ENCODE measurements around the gene FRMD1.

FRMD1 gene

GRCh38 chr6:168075787-168076202, 3.2 kb downstream of the FRMD1 start:
- no peak for DNase-seq

DNA sequence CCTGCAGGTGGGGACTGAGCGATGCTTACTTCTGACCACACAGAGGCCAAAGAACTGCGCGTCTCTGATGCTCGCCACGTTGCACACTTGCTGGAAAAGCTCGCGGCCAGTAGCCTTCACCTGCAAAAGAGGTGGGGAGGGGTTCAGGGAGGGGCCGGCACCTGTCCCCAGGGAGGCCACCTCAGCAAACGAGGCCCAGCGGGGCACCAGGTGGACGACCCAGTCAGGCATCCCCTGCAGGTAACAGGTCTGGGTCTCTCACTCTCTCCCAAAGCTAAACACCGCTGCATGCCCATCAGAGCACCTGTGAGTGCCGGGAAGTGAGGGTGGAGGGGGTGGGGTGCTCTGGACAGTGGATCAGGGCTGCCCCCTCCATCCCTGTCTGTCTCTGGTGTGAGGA, 3.8 kb downstream of the FRMD1 start:
- DNase-seq, result no peak

- DNase-seq, result no peak
These were observed 4.9 kb downstream of the FRMD1 start for GRCh38 chr6:168073937-168074730.

- DNase-seq, result no peak
These were observed 6.3 kb downstream of the FRMD1 start for GRCh38 chr6:168072730-168073129.

DNA sequence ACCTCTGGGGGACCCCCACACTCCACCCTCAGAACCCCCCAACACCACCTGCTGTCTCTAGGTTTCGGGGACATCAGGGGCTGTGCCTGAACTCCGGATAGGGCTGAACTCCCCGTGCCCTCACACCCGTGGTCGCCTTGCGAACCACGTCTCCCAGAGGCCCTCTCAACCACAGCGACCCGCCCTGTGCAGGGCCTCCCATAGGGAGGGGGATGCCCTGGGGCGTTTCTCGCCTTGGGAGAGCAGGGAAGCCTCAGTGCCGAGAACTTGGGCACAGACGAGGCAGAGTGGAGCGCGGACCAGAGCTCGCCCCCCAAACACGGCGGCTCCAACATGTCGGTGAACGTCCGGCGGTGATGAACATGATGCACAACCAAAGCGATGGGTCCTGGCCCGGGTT, 6.8 kb downstream of the FRMD1 start:
- DNase-seq, result no peak

GRCh38 chr6:168071620-168072019, 7.4 kb downstream of the FRMD1 start:
- no peak for DNase-seq

- DNase-seq, result no peak
These were observed 8.2 kb downstream of the FRMD1 start for GRCh38 chr6:168070804-168071203.

DNA sequence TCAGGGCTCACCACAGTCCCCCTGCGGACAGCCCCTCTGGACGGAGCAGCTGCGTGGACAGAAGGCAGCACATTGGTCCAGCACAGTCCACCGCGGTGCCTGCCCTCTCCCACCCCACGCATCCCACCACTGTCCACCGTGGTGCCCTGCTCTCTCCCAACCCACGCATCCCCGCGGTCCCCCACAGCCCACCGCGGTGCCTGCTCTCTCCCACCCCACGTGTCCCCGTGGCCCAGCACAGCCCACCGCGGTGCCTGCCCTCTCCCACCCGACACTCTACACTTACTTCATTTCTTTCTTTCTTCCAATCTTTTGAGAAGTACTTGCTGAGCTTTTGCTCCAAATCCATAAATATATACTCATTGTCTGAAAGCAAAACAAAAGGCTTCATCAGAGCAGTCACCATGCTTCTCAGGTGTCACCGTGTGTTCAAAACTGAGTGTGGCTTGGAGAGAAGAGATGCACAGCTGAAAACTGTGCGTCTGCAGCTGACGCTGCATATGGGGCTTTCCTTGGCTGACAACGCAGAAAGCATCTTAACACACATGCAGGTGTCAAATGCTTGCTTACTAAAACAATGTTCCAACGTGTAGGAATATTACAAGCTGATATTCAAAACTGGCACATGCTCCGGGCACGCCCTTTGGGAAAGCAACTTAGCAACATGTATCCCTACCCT, 11.8 kb downstream of the FRMD1 start:
- DNase-seq, result no peak

DNA sequence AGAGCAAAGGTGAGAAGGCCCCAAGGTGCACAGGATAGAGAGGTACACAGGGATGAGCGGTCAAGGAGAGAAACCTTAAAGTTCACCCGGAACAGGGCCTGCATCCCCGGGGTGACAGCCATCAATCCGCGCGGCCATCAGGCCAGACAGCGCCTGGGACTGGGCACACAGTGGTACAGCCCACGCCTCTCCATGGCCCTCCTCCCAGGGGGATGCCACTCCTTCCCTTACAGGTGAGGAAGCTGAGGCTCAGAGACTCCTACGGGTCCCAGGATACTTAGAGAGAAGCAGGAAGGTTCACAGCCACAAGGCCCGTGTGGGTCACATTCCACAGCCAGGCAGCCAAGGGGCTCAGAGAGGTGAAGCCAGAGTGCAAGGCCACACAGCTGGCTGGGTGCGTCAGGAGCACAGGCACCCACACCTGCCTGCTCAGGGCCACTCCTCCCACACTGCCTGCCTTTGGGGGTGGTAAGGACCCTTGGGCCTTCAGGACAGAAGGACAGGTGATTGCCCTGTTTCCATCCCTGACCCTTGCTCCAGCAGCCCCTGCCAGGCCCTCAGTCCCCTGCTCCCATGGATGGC, 14.7 kb downstream of the FRMD1 start:
- DNase-seq, result no peak

GRCh38 chr6:168063431-168063830, 15.6 kb downstream of the FRMD1 start:
- no peak for DNase-seq

GRCh38 chr6:168062346-168063289, 16.4 kb downstream of the FRMD1 start:
- no peak for DNase-seq

DNA sequence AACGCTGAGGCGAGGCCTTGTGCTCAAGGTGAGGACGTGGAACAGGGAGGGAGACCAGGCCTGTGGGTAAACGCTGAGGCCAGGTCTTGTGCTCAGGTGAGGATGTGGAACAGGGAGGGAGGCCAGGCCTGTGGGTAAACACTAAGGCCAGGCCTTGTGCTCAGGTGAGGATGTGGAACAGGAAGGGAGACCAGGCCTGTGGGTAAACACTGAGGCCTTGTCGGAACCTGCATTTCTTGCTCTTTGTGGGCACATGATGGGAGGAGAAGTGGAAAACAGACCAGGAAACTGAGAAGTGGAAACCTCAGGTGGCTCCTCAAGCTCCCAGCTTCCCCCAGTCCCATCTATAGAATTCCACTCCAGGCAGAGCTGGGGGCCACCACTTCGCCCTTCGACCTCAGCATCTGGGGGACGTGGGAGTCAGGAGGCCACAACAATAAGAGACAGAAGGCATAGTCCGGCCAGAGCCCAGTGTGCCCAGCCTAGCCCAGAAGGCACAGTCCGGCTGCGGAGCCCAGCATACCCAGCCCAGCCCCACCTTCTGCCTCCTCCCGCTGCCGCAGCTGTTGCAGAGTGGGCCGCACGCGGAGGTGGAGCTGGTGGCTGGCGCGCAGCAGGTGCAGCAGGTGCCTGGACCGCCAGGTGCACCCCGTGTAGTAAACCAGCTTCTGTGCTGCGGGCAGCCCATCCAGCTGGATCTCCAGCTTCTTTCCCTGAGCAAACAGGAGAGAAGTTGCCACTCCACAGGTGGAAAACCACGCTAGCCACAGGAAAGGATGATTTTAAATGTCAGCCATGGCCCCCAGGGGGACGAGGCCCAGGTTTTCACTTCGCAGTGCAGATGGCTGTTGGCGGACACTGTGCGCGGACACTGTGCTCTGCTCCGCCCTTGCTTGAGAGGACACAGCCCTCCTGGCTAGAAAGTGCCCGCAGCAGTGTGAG, 17.5 kb downstream of the FRMD1 start:
- no peak for DNase-seq

GRCh38 chr6:168060521-168060931, 18.5 kb downstream of the FRMD1 start:
- no peak for DNase-seq

GRCh38 chr6:168058691-168059551, 20.1 kb downstream of the FRMD1 start:
- no peak for DNase-seq

DNA sequence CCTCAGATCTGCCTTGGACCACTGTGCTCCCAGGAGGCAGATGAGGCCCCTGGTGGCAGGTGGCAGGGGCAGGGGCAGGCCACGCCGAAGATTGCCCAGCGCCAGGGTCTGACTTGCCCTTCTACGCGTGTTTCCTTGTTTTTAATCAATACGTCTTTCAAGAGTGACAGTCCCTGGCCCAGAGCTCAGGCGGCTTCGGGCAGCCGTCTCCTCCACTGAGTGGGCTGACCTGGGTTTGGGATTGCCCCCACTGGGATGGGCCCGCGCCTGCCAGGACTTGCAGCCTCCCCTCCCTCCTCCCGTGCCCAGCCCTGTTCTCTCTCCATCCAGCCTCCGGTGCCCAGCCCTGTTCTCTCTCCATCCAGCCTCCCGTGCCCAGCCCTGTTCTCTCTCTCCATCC, 21.2 kb downstream of the FRMD1 start:
- no peak for DNase-seq

GRCh38 chr6:168056892-168057527, 22.0 kb downstream of the FRMD1 start:
- no peak for DNase-seq

DNA sequence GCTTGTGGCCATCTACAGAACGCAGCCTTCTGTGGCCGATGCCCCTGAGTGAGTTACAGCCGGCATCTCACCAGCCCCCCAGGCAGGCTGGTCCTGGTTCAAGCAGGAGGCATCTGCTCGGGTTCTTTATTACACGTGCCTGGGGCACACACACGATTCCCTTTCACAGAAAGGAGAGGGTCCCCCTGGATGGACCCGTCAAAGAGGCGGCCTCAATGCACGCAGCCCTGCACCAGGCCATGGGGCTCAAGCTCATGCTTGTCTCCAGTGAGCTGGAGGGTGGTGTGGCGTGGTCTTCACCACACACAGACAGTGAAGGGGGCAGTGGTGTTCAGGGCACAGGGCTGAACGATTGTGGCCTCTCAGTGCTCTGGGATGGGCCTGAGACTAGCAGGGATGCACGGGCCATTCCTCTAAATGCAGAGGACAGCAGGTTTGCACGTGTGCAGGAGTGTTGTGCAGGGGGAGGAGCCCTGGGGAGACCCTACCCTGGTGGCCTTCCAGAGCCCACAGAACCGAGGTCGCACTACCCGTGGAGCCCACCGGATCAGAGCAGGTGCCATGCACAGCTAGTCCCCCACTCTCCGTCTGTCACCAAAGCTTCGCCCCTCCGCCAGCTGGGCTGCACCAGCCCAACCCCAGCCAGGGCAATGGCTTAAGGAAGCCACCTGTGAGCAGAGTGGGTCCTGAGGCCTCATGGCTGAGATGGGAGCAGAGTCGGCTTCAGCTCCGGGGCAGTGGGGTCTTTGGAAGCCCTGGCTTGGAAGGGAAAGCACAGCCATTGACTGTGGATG, 23.1 kb downstream of the FRMD1 start:
- no peak for DNase-seq

GRCh38 chr6:168054765-168055560, 24.0 kb downstream of the FRMD1 start:
- no peak for DNase-seq

All from stimulated activated naive CD4-positive, alpha-beta T cell treated with Interleukin-2 at 50 U/mL for 16 hours (primary cell).